CD4-positive, alpha-beta T cell treated with Interleukin-2 at 100 ng/mL for 4 hours (primary cell): ENCODE results near the gene PNPLA6.
A peak's percentile ranks its signal among the peaks of the same experiment; 100 is the strongest.

ENCODE experiments used
- DNase-seq: peaks from one replicate; pipeline ENCODE4 v3.0.0-alpha.2; 2020; ENCODE audit warnings: low spot score

The PNPLA6 gene

DNA sequence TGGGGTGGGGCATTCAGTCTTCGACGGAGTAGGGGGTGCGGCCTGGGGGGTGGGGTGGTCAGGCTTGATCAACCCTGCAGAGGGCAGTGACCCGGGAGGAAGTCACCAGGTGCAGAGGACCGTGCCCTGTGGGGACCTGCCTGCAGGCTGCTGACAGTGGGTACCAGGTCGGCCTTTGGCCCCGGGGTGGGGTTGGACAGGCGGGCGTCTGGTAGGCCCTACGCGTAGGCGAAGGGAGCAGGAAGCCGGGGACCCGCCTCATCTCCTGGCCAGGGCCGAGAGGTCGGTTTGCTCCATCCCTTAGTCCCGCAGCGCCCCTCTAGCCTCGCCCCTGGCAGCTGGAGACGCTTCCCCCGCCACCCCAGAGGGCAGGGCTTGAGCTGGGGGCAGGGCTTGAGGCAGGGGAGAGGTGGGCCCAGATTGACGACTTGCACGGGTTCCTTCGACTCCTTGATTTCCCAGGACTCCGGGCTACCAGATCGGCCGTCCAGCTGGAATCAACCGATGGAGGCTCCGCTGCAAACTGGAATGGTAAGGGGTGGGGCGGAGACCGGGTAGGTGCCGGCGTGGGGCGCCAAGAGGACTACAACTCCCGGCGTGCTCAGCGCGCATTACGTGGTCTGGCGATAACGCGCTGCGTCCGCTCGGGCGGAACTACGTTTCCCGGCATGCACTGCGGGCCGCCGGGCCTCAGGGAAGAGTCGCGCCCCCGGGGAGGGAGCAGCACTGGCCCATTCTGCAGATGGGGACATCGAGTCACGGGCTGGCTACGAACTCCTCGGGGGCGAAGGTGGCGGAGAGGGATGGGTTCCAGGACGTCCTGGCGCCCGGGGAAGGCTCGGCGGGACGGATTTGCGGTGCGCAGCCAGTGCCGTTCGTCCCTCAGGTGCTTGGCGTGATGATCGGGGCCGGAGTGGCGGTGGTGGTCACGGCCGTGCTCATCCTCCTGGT is at the start of gene PNPLA6:
Gene PNPLA6 (plus strand): TSS at position 671 of the 951 bp plus-strand sequence. CDS start 72 bp downstream, at position 743.
- peak; percentile 90 for DNase-seq

DNA sequence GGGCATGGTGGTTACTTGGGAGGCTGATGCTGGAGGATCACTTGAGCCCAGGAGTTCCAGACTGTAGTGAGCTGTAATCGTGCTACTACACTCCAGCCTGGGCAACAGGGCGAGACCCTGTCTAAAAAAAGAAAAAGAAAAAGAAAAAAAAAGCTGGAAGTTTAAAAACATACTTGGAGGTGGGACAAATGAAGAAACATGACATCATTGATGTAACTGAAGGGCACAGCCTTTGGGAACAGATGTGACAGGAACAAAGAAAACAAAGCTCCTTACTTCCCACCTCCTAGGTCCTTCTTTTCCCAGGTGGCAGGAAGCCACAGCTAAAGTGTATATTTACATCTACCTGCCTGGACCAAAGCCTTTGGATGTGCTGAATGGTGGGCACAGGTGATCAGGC is 48.6 kb upstream of the PNPLA6 start:
- no peak for DNase-seq

DNA sequence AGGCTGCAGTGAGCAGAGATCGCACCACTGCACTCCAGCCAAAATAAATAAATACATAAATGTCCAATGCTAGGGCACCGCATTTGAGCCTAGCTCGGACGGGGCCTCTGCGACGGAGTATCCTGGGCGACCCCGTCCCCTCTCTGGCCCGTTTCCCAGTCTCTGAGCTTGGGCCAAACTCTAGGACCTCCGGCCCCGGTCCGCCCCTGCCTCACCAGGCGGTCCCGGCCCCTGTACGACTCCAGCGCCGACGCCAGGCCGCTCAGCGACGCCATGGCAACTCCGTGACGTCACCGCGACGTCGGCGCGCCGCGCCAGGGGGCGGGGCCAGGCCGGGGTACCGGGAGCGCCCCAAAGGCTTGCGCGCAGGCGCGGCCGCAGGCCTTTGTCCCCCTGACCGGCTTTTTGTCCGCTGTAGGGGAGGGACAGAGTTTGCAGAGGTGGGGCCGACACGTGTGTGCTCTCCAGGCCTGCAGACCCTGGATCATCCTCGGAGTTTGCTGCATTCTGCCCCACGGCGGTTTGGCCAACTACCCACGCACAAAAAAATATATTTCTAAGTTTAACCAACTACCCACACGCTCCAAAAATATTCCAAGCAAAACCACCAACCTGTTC is 46.7 kb upstream of the PNPLA6 start, which contains the start of gene PEX11G:
Gene PEX11G (minus strand): TSS at position 300 of the 618 bp plus-strand sequence. CDS start 25 bp downstream, at position 275.
- peak; percentile 88 for DNase-seq

DNA sequence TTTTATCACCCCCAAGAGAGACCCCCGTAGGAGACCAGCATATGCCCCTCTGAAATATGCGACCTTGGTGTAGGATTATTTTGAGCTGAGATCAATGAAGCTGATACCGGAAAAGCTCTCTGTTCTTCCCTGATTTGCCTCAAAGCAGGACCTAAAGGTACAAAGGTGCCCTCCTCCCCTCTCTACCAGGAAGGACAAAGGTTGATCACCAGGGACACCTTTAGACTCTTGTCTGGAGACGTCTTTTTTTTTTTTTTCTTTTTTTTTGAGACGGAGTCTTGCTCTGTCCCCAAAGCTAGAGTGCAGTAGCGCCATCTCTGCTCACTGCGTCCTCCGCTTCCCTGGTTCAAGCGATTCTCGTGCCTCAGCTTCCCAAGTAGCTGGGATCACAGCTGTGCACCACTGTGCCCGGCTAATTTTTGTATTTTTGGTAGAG is 45.9 kb upstream of the PNPLA6 start:
- no peak for DNase-seq

DNA sequence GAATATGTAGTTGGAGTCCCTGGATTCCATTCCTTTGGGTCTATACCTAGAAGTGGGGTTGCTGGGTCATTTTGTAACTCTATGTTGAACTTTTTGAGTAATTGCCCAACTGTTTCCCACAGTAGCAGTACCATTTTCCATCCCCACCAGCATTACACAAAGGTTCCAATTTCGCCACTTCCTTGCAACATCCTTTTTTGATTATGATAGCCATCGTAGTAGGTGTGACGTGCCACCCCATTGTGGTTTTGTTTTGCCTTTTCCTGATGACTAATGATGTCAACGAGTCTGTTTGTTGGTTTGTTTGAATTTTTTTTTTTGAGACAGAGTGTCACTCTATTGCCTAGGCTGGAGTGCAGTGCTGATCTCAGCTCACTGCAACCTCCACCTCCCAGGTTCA is 43.4 kb upstream of the PNPLA6 start:
- peak; percentile 26 for DNase-seq

DNA sequence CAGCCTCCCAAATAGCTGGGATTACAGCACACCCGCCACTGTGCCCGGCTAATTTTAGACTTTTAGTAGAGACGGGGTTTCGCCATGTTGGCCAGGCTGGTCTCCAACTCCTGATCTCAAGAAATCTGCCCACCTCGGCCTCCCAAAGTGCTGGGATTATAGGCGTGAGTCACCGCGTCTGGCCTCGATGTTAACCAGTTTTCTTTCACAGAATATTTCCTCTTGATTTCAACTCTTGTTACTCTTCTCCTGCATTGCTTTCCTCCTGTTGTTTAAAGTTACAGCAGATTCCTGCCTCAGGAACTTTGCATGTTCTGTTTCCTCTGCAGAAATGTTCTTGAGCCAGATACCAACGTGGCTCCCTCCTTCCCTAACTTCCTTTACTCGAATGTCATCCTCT is 43.0 kb upstream of the PNPLA6 start:
- no peak for DNase-seq

DNA sequence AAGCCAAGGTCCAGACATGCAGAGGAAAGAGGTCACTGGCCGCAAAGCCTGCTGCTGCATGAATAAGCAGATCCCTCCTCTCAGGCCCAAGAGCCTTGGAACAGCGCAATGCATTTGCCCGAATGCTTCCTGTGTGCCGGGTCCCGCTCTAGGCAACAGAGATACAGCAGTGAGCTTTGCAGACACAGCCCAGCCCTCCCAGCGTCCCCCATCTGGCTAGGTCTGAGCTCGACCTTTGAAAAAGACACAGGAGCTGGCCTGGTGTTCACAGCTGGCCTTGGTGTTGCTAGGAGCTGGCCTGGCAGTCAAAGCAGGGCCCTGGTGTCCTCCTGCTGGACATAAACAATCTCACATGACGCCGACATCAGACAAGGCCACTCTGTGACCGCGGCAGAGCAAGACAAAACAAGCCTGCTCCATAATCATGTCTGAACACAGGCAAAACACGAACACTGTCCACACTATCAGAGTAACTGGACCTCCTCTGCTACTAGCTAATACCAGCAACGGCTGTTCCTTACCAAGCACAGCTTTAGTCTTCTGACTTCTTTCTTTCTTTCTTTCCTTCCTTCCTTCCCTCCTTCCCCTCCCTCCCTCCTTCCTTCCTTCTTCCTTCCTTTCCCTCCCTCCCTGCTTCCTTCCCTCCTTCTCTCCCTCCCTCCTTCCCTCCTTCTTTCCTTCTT is 41.0 kb upstream of the PNPLA6 start:
- DNase-seq: no peak

DNA sequence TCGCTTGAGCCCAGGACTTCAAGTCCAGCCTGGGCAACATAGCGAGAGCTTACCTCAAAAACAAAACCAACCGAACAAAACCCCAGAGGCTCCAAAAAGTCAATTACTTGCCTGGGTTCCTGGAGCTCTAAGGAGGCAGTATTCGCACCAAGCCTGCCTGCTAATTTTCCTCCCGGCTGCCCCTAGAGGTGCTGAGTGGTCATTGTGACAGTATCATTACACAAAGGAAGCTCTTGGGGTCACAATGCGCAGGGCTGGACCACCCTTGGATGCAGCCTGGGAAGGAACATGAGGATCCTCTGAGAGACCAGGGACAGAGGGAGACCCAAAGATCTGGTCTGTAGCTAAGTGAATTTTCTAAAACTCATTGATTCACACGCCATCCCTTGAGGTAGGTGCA is 38.2 kb upstream of the PNPLA6 start:
- DNase-seq: no peak

DNA sequence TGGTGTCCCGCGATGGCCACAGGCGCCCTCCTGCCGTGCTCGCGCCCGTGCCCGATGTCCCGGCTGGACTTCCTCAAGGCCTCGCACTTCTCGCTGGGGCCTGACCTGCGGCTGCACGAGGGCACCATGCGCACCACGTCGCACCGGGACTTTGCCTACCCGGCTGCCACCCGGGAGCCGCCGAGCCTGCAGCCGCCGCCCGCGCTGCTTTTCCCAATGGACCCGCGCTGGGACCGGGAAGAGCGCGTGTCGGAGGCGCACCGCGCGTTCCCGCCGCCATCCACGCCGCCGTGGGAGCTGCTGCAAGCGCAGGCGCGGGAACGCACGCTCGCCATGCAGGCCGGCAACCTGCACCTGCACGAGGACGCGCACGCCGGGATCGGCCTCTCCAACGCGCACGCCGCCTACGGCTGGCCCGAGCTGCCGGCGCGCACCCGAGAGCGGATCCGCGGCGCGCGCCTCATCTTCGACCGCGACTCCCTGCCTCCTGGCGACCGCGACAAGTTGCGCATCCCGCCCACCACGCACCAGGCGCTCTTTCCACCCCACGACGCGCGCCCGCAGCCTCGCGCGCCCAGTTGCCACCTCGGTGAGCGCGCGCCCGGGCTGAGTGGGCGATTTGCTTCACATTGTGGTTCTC is 34.6 kb upstream of the PNPLA6 start:
- DNase-seq: no peak

DNA sequence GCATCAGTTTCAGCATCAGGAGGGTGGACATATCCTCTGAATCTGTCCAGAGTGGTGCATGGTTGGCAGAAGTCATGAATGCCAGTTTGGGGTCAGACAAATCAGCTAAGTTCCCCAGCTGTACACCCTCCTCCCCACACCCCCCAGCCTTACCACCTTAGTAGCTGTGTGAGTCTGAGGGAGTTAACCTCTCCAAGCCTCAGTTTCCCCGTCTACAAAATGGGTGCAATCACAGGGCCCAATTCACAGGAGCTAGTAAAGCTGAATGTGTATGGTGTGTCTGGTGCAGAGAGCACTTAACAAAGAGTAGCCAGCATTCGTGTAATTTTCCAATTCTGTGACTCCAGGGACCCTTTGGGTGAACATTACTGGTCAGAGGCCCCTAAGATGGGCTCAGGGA is 33.0 kb upstream of the PNPLA6 start:
- DNase-seq: no peak

DNA sequence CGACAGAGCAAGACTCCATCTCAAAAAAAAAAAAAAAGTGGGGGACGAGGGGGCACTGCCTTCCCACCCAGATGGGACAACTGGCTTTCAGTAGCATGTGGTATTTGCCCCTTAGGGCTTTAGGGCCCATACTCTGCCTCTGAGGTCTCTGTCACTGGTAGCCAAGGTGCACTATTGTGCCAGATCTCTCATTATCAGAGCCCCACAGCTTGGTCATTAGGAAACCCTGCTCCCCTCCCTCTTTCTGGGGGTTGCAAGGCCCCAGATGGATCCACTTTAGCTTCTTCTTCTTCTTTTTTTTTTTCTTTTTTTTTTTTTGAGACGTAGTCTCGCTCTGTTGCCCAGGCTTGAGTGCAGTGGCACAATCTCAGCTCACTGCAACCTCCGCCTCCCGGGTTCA is 30.8 kb upstream of the PNPLA6 start:
- DNase-seq: no peak

DNA sequence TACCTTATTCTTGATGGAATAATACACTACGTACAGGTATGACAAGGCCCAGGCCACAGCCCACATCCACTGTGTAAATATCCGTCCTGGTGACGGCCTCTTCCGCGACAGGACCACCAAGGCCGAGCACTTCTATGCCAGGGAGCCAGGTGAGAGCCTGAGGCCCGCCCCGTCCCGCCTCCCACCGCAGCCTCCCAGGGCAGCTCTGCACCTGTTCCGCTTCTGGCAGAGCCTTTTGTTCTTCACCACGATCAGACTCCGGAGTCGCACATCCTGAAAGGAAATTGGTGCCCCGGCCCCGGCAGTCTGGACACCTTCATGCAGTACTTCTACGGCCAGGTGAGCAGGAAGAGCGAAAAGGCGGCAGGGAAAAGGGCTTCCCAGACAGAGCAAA is 30.2 kb upstream of the PNPLA6 start:
- DNase-seq: no peak

DNA sequence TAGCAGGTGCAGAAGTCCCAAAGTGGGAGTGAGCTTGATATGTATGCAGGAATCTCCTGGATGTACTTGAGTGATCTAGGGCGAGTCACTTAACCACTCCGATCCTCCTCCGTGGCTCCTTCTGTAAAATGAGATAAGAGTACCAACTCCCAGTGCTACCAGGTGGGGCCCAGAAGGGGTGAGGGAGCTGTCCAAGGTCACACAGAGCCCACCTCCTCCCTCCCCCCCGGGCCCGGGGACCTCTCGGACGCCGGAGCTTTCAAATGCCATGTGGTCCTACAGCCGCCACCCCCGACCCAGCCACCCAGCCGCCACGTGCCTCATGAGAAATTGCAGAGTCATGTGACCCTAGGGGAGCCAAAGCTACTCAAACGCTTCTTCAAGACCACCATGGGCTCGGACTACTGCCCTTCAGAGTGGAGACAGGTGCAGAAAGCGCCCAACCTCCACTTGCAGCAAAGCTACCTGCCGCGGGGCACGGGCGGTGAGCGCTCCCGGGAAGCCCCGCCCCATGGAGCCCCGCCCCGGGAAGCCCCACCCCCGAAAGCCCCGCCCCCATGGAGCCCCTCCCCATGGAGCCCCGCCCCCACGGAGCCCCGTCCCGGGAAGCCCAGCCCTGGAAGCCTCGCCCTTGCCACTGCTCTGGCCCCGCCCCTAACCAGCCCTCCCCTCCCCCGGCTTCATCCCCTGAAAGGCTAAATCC is 29.7 kb upstream of the PNPLA6 start:
- DNase-seq: no peak

DNA sequence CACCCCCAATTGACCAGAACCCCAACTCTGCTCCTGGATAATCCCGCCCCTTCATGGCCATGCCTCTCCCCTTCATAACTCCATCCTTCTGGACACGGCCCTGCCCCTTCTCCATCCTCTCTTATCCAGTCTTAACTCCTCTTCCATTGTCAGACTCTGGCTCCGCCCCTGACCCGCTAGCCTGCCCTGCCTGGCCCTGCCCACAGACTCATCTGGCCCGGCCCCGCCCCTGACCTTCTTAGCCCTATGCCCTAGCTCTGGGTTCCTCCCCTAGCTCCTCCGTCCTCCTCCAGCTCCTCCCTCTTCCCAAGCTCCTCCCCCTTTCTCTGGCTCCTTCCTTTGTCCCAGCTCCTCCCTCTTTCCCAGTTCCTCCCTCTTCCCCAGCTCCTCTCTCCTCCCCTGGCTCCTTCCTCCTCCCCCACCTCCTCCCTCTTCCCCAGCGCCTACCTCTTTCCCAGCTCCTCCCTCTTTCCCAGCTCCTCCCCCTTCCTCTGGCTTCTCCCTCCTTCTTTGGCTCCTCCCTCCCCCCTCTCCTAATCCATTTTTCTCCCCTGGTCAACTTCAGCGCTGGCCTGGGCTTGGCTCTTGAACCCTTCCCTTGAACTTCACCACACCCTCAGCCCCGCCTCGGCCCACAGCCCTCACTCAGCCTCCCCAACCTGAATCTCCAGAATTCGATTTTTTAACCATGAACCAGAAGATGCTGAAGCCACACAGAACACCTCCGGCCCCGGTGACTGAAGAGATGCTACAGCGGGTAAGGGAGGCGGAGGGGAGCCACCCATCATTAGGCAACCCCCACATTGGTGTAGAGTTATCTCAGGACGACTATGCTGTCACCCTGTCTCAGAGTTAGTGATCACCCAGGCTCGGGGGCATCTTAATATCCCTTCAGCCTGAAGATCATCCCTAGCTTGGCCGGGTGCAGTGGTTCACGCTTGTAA is 28.9 kb upstream of the PNPLA6 start:
- no peak for DNase-seq

DNA sequence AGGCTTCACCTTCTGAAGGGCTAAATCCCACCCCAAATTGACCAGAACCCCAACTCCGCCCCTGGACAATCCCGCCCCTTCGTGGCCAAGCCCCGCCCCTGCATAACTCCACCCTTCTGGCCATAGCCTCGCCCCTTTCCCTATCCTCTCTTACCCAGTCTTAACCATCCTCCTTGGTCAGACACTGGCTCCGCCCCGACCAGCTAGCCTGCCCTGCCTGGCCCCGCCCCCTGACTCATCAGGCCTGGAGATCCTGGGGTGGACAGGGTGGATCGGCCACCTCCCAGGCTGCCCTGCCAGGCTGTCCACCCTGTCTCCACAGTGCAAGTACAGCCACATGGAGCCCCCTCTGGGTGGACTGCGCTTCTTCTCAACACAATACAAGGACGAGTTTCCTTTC is 27.6 kb upstream of the PNPLA6 start:
- DNase-seq: no peak

DNA sequence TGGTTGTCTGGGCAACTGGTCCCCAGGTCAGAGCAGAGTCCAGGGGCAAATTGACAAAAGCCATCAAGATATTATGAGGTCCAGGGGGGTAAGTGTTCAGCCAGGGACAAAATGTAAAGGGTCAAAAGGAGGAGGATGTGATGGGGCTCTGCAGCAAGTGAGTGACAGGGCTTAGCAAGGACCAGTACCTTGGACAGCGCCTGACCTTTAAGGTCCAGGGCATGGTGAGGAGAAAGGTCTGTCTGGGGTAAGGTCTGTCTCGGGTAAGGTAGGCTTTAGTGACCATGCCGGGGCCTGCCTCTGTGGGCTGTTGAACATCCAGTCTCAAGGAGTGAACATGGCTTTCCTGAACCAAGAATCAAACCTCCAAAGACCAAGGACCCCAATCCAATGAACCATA is 25.9 kb upstream of the PNPLA6 start:
- no peak for DNase-seq

DNA sequence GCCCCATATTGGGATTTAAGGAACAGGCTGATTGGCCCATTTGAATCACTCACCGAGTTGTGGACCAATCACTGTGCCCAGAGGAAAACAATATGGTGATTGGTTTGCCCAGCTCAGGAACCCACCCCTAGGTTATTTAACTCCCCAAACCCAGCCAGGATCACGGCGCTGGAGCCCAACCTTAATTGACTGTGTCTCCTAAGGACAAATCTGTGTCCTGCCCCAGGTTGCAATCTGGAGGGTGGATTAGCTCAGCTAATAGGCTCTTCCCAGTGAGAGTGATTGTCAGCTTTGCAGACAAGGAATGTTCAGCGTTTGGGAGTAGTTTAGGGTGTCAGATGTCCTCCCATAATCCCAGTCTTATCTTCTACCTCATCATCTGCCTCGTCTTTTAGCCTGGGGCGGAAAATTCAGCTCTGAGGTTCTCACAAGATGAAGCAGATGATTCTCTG is 23.1 kb upstream of the PNPLA6 start:
- no peak for DNase-seq

DNA sequence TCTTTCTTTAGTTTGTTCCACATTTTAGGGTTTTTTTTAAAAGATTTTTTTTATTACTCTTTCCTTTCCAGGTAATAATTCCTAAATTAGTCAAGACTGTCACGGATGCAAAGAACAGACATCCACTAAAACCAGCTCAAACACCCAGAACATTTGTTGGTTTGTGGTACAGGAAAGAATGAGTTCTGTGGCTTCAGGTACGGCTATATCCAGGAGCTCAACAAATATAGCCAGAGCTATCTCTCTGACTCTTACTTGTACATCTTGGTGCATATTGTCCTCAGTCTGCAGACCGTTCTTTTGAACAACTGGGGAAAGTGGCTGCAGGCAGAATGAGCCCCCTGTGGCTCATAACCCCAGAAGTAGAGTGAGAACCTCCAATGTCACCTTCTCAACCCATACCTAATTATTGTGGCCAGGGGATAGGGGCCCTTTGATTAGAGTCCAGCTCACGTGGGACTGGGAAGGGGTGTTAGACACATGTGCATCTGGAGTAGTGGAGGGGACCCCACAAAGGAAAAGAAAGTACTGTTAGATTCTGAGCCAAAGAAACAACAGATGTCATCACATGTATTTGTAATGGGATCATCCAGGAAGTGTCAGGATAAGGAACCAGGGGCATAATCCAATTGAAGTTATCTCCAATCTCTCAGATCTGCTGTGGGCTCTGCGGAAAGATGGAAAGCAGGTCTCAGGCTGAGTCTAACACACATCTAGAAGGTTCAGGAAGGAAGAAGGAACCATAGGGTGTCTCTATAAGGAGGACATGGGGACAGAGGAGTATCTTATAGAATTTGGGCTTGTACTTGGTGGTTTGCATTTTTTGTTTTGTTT is 21.5 kb upstream of the PNPLA6 start:
- DNase-seq: no peak

DNA sequence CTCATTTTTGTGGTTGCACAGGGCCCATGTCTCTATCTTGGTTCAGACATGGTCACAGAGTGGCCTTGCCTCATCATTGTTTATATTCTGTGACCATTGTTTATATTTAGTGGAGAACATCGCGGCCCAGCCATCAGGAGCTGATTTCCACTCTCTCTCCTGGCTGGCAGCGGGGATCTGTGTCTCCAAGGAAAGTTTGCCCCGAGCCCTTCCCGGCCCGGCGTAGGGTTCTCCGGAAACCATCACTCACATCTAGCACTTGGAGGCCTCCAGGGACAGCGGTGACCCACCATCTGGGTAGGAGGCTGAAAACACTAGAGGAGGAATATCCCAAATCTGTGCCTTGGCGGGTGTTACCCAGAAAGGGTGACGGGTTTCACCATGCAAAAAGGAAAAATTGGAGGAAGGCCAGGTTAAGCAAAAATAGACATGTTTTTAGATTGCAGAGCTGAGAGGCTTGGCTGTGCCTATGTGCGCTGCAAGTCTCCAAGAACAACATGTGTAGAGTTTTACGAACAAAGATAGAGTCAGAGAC is 20.3 kb upstream of the PNPLA6 start:
- DNase-seq: no peak
